ENCODE measurements around the gene ATF5.

The ATF5 gene

GRCh38 chr19:49951806-49952478, 22.9 kb downstream of the ATF5 start:
- Histone ChIP-seq H3K4me2 (no peak overlapping the region), H3K27me3 (ENCODE audit: insufficient read depth, low read depth) (peaks cover 56% of the 10 kb centered on the region)

GRCh38 chr19:49952479-49952836, 23.5 kb downstream of the ATF5 start:
- Histone ChIP-seq H3K27me3 (ENCODE audit: insufficient read depth, low read depth) (peaks cover 55% of the 10 kb centered on the region), H3K4me1 (ENCODE audit: low read depth, poor library complexity, severe bottlenecking) (no peaks in the 10 kb centered on the region), H3K4me2 (no peak overlapping the region), H4K20me1 (ENCODE audit: insufficient read depth) (no peaks in the 10 kb centered on the region), H3K9ac (no peak overlapping the region), H2AFZ (ENCODE audit: low read depth) (no peak overlapping the region), H3K36me3 (ENCODE audit: insufficient read depth) (no peaks in the 10 kb centered on the region), H3K79me2 (ENCODE audit: insufficient read depth, low read depth) (no peaks in the 10 kb centered on the region), H3K4me3 (IDR thresholded peaks at IDR 0.05; ENCODE audit: insufficient read depth, low read depth, low read length) (no peak overlapping the region), H3K27ac (no peak overlapping the region)
- TF ChIP-seq CTCF (conservative IDR thresholded peaks at IDR 0.05; ENCODE audit: low read depth, low read length) = no peak

More at GRCh38 chr19:49951806-49952478, 22.9 kb downstream of the ATF5 start:
- H3K27ac ChIP-seq = no peak overlapping the region
- no peak for TF ChIP-seq CTCF (conservative IDR thresholded peaks at IDR 0.05; ENCODE audit: low read depth, low read length)
- no peaks in the 10 kb centered on the region for H3K4me1 ChIP-seq (ENCODE audit: low read depth, poor library complexity, severe bottlenecking)
- no peak overlapping the region for H2AFZ ChIP-seq (ENCODE audit: low read depth)
- no peaks in the 10 kb centered on the region for H3K36me3 ChIP-seq (ENCODE audit: insufficient read depth)
- no peaks in the 10 kb centered on the region for H4K20me1 ChIP-seq (ENCODE audit: insufficient read depth)
- H3K79me2 ChIP-seq (ENCODE audit: insufficient read depth, low read depth) = no peaks in the 10 kb centered on the region
- no peak overlapping the region for H3K9ac ChIP-seq
- no peak overlapping the region for H3K4me3 ChIP-seq (IDR thresholded peaks at IDR 0.05; ENCODE audit: insufficient read depth, low read depth, low read length)

GRCh38 chr19:49952906-49953305, 23.9 kb downstream of the ATF5 start:
- Histone ChIP-seq H3K9ac (no peak overlapping the region), H3K4me1 (ENCODE audit: low read depth, poor library complexity, severe bottlenecking) (no peaks in the 10 kb centered on the region), H3K4me3 (IDR thresholded peaks at IDR 0.05; ENCODE audit: insufficient read depth, low read depth, low read length) (no peak overlapping the region), H3K79me2 (ENCODE audit: insufficient read depth, low read depth) (no peaks in the 10 kb centered on the region), H3K36me3 (ENCODE audit: insufficient read depth) (no peaks in the 10 kb centered on the region), H3K27ac (no peak overlapping the region), H3K27me3 (ENCODE audit: insufficient read depth, low read depth) (peaks cover 51% of the 10 kb centered on the region), H2AFZ (ENCODE audit: low read depth) (no peak overlapping the region), H4K20me1 (ENCODE audit: insufficient read depth) (no peaks in the 10 kb centered on the region), H3K4me2 (no peak overlapping the region)
- no peak for TF ChIP-seq CTCF (conservative IDR thresholded peaks at IDR 0.05; ENCODE audit: low read depth, low read length)

- no peak for TF ChIP-seq CTCF (conservative IDR thresholded peaks at IDR 0.05; ENCODE audit: low read depth, low read length)
- Histone ChIP-seq H3K4me1 (ENCODE audit: low read depth, poor library complexity, severe bottlenecking) (no peaks in the 10 kb centered on the region), H3K4me3 (IDR thresholded peaks at IDR 0.05; ENCODE audit: insufficient read depth, low read depth, low read length) (no peak overlapping the region), H2AFZ (ENCODE audit: low read depth) (no peak overlapping the region), H4K20me1 (ENCODE audit: insufficient read depth) (no peaks in the 10 kb centered on the region), H3K9ac (no peak overlapping the region), H3K36me3 (ENCODE audit: insufficient read depth) (no peaks in the 10 kb centered on the region), H3K4me2 (no peak overlapping the region), H3K79me2 (ENCODE audit: insufficient read depth, low read depth) (no peaks in the 10 kb centered on the region), H3K27me3 (ENCODE audit: insufficient read depth, low read depth) (peaks cover 49% of the 10 kb centered on the region), H3K27ac (no peak overlapping the region)
Measured at GRCh38 chr19:49953416-49953815, 24.4 kb downstream of the ATF5 start.

All from KMS-11 (cell line).